K562 treated with DMSO at 1 percent for 4 hours (cell line): Measurements from ENCODE around the gene GNG3. TPM values are rescaled to one million over a fixed set of nuclear protein-coding genes. Genes with fewer than 3 reads are reported as not detected.

Source experiments
- total RNA-seq: library from RNA; unstranded; fragments of 300-600 nt; gene quantifications from 2 replicates; pipeline ENCODE4 v1.2.3, GENCODE V29; 2022; ENCODE audit not compliant: insufficient read depth

Gene GNG3
- total RNA-seq: 2.4 TPM in 1 of 2 replicates, not detected in the other

DNA sequence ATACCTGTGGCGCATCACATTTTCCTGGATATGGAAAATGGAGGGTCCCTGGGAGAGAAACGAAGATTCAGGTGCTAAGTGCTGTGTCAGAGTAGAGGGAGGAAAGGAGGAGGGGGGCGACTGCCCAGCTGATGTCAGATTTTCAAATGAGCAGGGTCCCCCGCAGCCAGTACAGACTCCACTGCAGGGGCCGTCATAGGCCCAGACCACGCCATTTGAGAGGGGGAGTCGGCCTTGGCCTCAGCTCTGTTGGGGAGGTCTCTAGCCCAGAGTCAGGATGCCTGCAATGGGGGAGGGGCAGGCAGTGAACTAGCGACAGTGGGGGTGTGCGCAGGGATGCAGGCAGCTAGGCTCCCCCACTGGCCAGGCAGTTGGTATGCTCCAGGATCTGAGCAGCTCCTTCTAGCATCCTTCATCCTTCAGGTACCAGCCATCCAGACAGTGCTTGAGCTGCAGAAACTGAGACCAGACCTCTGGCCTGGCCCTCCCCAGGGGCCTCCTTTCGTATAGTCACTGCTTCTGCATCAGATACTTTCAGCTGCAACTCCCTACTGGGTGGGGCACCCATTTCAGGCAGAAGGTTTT, at the start of gene GNG3, which contains the start of gene BSCL2:
TSS of gene GNG3 (plus strand) at position 400 of the 585 bp plus-strand sequence. CDS start 620 bp downstream, outside the sequence.
TSS of gene BSCL2 (minus strand) at position 148 of the 585 bp plus-strand sequence. CDS start 229 bp downstream, outside the sequence.

DNA sequence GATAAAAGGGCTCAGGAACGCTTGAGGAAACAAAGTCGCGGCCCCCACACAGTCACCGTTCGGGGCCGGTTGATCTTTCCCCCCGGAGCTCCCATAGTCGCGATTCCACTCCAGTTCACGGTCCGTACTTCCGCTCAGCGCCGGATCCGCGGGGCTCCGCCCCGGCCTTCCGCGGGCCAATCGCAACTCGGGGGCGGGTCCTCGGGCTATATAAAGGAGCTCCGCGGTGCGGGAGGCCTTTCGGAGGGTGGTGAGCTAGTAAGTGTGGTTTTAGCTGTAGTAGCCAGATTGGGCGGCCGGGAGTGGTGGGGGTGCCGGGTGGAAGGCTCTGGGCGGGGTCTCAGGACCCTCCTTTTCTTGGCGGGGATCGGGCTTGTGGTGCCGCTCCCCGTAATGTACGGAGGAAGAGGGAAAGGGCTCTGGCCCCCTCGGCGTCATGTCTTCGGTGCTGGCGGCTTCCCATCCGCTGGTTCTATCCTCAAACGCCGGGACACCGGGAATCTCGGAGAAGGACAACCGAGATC, 42.3 kb upstream of the GNG3 start, which contains the start of the genes C11orf98 and CSKMT:
TSS of gene C11orf98 (minus strand) at position 136 of the 524 bp plus-strand sequence. CDS start at position 95, 41 bp downstream.
TSS of gene CSKMT (plus strand) at position 238 of the 524 bp plus-strand sequence. CDS start 568 bp downstream, outside the sequence.

DNA sequence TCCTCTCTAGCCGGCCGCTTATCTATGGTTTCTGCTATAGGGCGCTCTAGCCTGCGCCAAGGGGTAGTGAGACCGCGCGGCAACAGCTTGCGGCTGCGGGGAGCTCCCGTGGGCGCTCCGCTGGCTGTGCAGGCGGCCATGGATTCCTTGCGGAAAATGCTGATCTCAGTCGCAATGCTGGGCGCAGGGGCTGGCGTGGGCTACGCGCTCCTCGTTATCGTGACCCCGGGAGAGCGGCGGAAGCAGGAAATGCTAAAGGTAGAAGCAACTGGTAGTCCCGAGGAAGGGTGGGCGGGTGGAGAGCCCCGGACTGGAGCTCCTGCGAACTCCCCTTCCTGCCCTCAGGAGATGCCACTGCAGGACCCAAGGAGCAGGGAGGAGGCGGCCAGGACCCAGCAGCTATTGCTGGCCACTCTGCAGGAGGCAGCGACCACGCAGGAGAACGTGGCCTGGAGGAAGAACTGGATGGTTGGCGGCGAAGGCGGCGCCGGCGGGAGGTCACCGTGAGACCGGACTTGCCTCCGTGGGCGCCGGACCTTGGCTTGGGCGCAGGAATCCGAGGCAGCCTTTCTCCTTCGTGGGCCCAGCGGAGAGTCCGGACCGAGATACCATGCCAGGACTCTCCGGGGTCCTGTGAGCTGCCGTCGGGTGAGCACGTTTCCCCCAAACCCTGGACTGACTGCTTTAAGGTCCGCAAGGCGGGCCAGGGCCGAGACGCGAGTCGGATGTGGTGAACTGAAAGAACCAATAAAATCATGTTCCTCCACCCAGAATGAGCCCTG, 35.7 kb upstream of the GNG3 start, which contains the start of the genes LBHD1 and UQCC3:
TSS of gene LBHD1 (minus strand) at position 660 of the 782 bp plus-strand sequence. CDS start 2,236 bp downstream, outside the sequence.
TSS of gene UQCC3 (plus strand) at position 66 of the 782 bp plus-strand sequence. CDS start at position 139, 73 bp downstream.

DNA sequence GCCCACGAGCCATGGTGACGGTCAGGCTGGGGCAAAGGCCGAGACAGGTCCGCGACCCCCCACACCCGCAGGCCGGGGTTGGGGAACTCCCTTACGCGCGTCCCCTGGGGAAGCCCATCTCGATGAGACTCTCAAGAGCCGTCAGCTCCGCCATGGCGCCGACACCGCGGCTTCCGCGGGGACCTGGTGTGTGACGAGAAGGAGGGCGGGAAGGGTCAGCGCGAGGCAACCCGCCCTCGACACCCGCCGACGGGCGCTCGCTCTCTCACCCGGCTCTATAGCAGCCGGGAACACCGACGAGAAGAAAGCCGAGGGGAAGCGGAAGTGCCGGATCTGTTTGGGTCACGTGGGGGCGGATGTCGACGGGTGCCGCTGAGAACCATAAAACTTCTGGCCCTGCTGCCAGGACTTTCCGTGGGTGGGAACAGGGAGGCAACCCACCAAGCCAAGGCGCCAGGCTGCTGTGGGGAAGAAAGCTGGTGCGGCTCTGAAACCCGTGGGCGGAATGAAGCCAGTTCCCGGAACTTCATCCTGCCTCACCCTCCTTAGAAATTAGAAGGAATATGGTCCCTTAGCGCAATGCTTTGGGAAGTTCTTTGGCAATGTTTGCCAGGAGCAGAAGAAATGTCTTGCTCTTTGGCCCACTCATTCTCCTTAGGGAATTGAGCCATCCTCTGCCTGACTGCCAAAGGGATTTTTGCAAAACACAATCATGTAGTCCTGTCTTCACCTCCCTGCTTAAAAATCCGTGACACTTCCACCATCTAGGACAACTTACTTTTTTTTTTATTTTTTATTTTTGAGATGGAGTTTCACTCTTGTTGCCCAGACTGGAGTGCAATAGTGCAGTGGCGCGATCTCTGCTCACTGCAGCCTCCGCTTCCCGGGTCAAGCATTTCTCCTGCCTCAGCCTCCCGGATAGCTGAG, 28.4 kb upstream of the GNG3 start, which contains the start of gene UBXN1:
TSS of gene UBXN1 (minus strand) at position 304 of the 927 bp plus-strand sequence. CDS start at position 154, 150 bp downstream.

DNA sequence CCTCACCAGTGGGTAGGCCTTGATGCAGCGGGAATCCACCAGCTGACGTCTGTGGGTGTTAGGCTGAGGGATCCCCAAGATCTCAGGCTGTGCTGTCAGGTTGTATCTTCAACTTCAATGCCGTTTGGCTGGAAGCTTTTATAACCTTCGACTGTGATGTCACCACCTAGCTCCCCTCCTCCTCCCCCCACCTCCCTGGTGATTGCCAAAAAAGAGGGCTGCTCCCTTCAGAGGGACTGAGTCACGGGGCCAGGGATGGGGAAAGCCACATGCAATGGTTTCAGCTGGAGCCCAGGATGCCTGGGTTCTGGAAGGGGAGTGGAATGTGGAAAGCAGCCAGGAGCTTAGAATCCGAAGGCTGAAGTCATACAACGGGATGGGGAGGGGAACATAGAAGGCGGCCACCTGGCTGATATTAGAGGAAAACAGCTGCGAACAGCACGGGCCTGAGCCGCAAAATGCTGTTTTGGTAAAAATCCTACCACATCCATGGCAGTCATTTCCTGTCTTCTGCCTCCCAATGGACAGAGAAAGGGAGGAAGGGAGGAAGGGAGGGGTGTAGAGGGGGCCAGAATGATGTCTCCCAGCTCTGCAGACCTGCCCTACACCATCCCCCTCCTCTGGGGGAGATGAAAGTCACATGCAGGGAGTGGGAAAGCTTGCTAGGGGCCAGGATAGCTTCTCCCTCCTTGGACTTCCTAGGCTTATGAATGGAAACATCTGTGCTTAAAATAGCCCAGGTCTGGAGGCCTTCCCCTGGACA, 17.9 kb upstream of the GNG3 start, which contains the start of gene LRRN4CL:
TSS of gene LRRN4CL (minus strand) at position 110 of the 763 bp plus-strand sequence. CDS start 1,022 bp downstream, outside the sequence.

GRCh38 chr11:62727165-62727871, 19.8 kb downstream of the GNG3 start, which contains the start of gene HNRNPUL2:
Gene HNRNPUL2 (minus strand): TSS chr11:62727457. CDS start chr11:62727156, 301 bp downstream.

GRCh38 chr11:62728171-62728988, 20.9 kb downstream of the GNG3 start, which contains the start of gene TTC9C:
Gene TTC9C (plus strand): TSS chr11:62728486. CDS start chr11:62728849, 363 bp downstream.

DNA sequence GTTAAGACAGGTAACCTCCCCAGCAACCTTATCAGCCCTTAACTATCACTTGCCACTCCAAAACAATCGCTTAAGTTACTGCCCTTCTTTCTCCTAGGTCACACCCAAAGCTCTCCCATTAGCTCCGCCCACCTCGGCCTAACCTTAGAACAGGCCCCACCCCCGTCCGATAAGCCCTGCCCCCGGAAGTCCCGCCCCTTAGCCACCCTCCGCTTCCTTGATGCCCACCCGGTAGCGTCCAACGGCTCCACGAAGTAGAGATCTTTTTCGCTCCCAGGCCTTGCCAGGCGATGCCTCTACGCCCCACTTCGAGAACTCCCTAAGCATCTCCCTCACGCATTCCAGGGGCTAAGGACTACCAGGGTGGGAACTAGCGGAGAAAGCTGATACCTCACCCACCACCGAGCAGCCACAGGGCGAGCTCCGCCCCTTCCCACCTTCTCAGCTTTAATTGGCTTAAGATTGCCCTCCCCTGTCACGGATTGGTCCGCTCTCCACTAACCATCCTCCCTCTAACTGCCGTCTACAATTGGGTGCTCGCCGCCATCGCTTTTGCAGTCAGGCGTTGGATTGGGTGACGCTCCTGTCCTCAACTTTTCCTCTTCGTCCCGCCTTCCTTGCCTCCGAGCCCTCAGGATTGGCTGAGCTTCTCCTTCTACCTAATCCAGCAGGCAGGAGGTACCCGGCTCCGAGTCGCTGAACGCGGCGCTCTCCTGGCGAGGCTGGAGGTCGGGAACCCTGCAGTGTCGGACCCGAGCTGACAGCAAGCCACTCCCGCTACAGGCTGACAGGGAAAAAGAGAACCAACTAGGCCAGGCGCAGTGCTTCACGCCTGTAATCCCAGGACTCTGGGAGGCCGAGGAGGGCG, 46.5 kb downstream of the GNG3 start, which contains the start of gene ZBTB3:
TSS of gene ZBTB3 (minus strand) at position 425 of the 868 bp plus-strand sequence. CDS start 496 bp downstream, outside the sequence.

Other genes starting within 250 kb of the GNG3 start
- 34.9 and 54.7 TPM in 2 replicates for gene AHNAK, start 160.9 kb upstream of the GNG3 start, total RNA-seq
- gene EEF1G, start 133.8 kb upstream of the GNG3 start, total RNA-seq: 4,119 and 4,134 TPM in 2 replicates
- 15.8 and 16.5 TPM in 2 replicates for gene TUT1, start 116.2 kb upstream of the GNG3 start, total RNA-seq
- gene MTA2, start 105.8 kb upstream of the GNG3 start, total RNA-seq: 79.1 and 104 TPM in 2 replicates
- gene EML3, start 94.9 kb upstream of the GNG3 start, total RNA-seq: 39.0 and 40.6 TPM in 2 replicates
- 0.71 and 2.2 TPM in 2 replicates for gene ROM1, start 94.4 kb upstream of the GNG3 start, total RNA-seq
- gene B3GAT3, start 85.7 kb upstream of the GNG3 start, total RNA-seq: 80.5 and 90.3 TPM in 2 replicates
- gene GANAB, start 61.1 kb upstream of the GNG3 start, total RNA-seq: 276 and 311 TPM in 2 replicates
- gene INTS5, start 54.4 kb upstream of the GNG3 start, total RNA-seq: 20.2 and 24.0 TPM in 2 replicates
- 105 and 114 TPM in 2 replicates for gene C11orf98, start 42.5 kb upstream of the GNG3 start, total RNA-seq
- 12.7 and 27.2 TPM in 2 replicates for gene CSKMT, start 42.4 kb upstream of the GNG3 start, total RNA-seq
- gene UQCC3, start 36.0 kb upstream of the GNG3 start, total RNA-seq: 12.2 and 17.2 TPM in 2 replicates
- gene LBHD1, start 35.4 kb upstream of the GNG3 start, total RNA-seq: 4.8 and 5.5 TPM in 2 replicates
- 282 and 316 TPM in 2 replicates for gene UBXN1, start 28.6 kb upstream of the GNG3 start, total RNA-seq
- gene LRRN4CL, start 18.1 kb upstream of the GNG3 start, total RNA-seq: 0.48 and 1.6 TPM in 2 replicates
- gene BSCL2, start 252 bp upstream of the GNG3 start, total RNA-seq: 43.9 and 45.1 TPM in 2 replicates
- 26.6 and 32.3 TPM in 2 replicates for gene HNRNPUL2, start 19.8 kb downstream of the GNG3 start, total RNA-seq
- gene TTC9C, start 20.8 kb downstream of the GNG3 start, total RNA-seq: 35.6 and 36.5 TPM in 2 replicates
- 1.4 and 6.0 TPM in 2 replicates for gene ZBTB3, start 46.5 kb downstream of the GNG3 start, total RNA-seq
- gene POLR2G, start 53.9 kb downstream of the GNG3 start, total RNA-seq: 138 and 166 TPM in 2 replicates
- 23.2 and 49.9 TPM in 2 replicates for gene TAF6L, start 63.7 kb downstream of the GNG3 start, total RNA-seq
- gene TMEM179B, start 79.7 kb downstream of the GNG3 start, total RNA-seq: 36.4 and 44.9 TPM in 2 replicates
- 15.3 and 18.4 TPM in 2 replicates for gene TMEM223, start 84.3 kb downstream of the GNG3 start, total RNA-seq
- 76.4 and 111 TPM in 2 replicates for gene NXF1, start 97.8 kb downstream of the GNG3 start, total RNA-seq
- 63.1 and 77.8 TPM in 2 replicates for gene STX5, start 124.4 kb downstream of the GNG3 start, total RNA-seq
- gene TEX54, start 125.2 kb downstream of the GNG3 start, total RNA-seq: not detected in 2 replicates
- gene WDR74, start 131.9 kb downstream of the GNG3 start, total RNA-seq: 48.1 and 51.9 TPM in 2 replicates
- gene SLC3A2, start 173.2 kb downstream of the GNG3 start, total RNA-seq: 397 and 441 TPM in 2 replicates
- not detected in 2 replicates for gene CHRM1, start 213.7 kb downstream of the GNG3 start, total RNA-seq